WTC11 (cell line): ENCODE data around the gene RNF38. TPM values are rescaled to one million over a fixed set of nuclear protein-coding genes. Genes with fewer than 3 reads are reported as not detected.
A peak's percentile ranks its signal among the peaks of the same experiment; 100 is the strongest.
"Not testable (repeated sequence)": the region's sequence is repeated elsewhere in the genome, so short reads cannot be mapped to it uniquely, and the experiment has no call there.

Experiments used
- ATAC-seq: fragments of 200-7000 bp; cut with Tn5 transposase; 2 replicates; pipeline ENCODE4 v1.10.0; 2021; ENCODE audit warnings: mild to moderate bottlenecking, moderate library complexity
- CTCF ChIA-PET: fragments of 300-600 bp; sonication (Branson Sonifier 250); formaldehyde crosslinking; loops from one replicate; lab custom pipeline; 2021; ENCODE audit warnings: antibody characterized with exemption; lab: Charles Lee
- POLR2A ChIA-PET: fragments of 350-600 bp; sonication (Branson Sonifier 250); formaldehyde crosslinking; loops from one replicate; lab custom pipeline; 2021; ENCODE audit warnings: antibody characterized with exemption; lab: Charles Lee
- DNase-seq: peaks from one replicate; pipeline ENCODE4 v3.0.0; 2021; ENCODE audit warnings: low spot score
- H3K27ac Mint-ChIP-seq: 2 replicates; pipeline ENCODE4 v1.8.0; 2021; ENCODE audit warnings: mixed read lengths
- H3K27me3 Mint-ChIP-seq: 2 replicates; pipeline ENCODE4 v1.8.0; 2021; ENCODE audit warnings: low read depth, mild to moderate bottlenecking, moderate library complexity, mixed read lengths
- H3K36me3 Mint-ChIP-seq: 2 replicates; pipeline ENCODE4 v1.8.0; 2021; ENCODE audit warnings: mixed read lengths
- H3K4me1 Mint-ChIP-seq: 2 replicates; pipeline ENCODE4 v1.8.0; 2022; ENCODE audit warnings: mixed read lengths
- H3K4me3 Mint-ChIP-seq: 2 replicates; pipeline ENCODE4 v1.8.0; 2021; ENCODE audit warnings: mild to moderate bottlenecking, moderate library complexity, mixed read lengths
- H3K9me3 Mint-ChIP-seq: 2 replicates; pipeline ENCODE4 v1.8.0; 2021; ENCODE audit warnings: mixed read lengths
- CREM ChIP-seq: sonication (generic); formaldehyde crosslinking; IDR thresholded peaks from 2 replicates; pipeline ENCODE4 v1.8.1; 2022; ENCODE audit warnings: mild to moderate bottlenecking, missing genetic modification reagents, moderate library complexity
- JAZF1 ChIP-seq: fragments of 250-450 bp; sonication (Bioruptor Pico); IDR thresholded peaks from 2 replicates; pipeline ENCODE4 v1.9.0; 2021; ENCODE audit warnings: moderate library complexity, mild to moderate bottlenecking, inconsistent platforms
- SOX15 ChIP-seq: fragments of 250-450 bp; sonication (Bioruptor Pico); IDR thresholded peaks from 2 replicates; pipeline ENCODE4 v1.9.0; 2021; ENCODE audit warnings: mild to moderate bottlenecking
- TCF7 ChIP-seq: sonication (generic); formaldehyde crosslinking; IDR thresholded peaks from 2 replicates; pipeline ENCODE4 v1.8.0; 2022; ENCODE audit warnings: mild to moderate bottlenecking, low read depth, missing genetic modification reagents, moderate library complexity
- ZNF121 ChIP-seq: sonication (generic); formaldehyde crosslinking; IDR thresholded peaks from 2 replicates; pipeline ENCODE4 v1.8.0; 2023; ENCODE audit warnings: missing genetic modification reagents
- ZNF138 ChIP-seq: sonication (generic); formaldehyde crosslinking; conservative IDR thresholded peaks from 2 replicates; pipeline ENCODE4 v1.8.1; 2022; ENCODE audit warnings: mild to moderate bottlenecking, moderate library complexity, missing genetic modification reagents
- ZNF232 ChIP-seq: sonication (generic); formaldehyde crosslinking; IDR thresholded peaks from 2 replicates; pipeline ENCODE4 v1.8.0; 2022; ENCODE audit warnings: mild to moderate bottlenecking, missing genetic modification reagents
- total RNA-seq: library from RNA; stranded (reverse); gene quantifications from 3 replicates; pipeline ENCODE4 v1.2.3, GENCODE V29; 2021
- TF ChIP-seq, protein P1 (sequence below): sonication (generic); formaldehyde crosslinking; IDR thresholded peaks from 2 replicates; pipeline ENCODE4 v1.8.0; 2022; ENCODE audit warnings: missing genetic modification reagents
- TF ChIP-seq, protein P2 (sequence below): sonication (generic); formaldehyde crosslinking; IDR thresholded peaks from 2 replicates; pipeline ENCODE4 v1.8.1; 2023; ENCODE audit warnings: mild to moderate bottlenecking, missing genetic modification reagents, borderline replicate concordance
- TF ChIP-seq, protein P3 (sequence below): sonication (generic); formaldehyde crosslinking; IDR thresholded peaks from 2 replicates; pipeline ENCODE4 v1.8.1; 2022; ENCODE audit warnings: mild to moderate bottlenecking, missing genetic modification reagents, moderate library complexity, borderline replicate concordance
- TF ChIP-seq, protein P4 (sequence below): sonication (generic); formaldehyde crosslinking; conservative IDR thresholded peaks from 2 replicates; pipeline ENCODE4 v1.8.1; 2023; ENCODE audit warnings: mild to moderate bottlenecking, low read depth, missing genetic modification reagents, moderate library complexity

Gene RNF38
- total RNA-seq, 1 experiment from 2014 or later: 56.4 TPM

DNA sequence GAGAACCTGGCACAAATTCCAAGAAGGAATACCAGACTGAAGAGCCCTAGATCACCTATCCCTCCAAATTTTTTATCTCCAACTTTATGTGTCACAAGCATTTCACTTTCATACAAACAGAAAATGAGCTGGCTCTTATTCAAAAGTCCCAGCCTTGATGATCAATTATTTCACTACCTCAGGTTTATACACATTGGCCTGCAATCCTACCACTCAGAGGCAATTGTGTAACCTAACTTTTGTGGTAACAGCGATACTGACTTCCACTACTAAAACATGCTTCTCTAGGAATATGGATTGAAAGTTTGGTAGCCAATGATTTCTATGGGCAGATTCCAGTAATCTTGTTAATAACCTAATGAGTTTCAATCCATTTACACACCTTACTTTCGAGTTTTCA, 10.5 kb downstream of the RNF38 start (continued):
- TF ChIP-seq, protein P1, sequence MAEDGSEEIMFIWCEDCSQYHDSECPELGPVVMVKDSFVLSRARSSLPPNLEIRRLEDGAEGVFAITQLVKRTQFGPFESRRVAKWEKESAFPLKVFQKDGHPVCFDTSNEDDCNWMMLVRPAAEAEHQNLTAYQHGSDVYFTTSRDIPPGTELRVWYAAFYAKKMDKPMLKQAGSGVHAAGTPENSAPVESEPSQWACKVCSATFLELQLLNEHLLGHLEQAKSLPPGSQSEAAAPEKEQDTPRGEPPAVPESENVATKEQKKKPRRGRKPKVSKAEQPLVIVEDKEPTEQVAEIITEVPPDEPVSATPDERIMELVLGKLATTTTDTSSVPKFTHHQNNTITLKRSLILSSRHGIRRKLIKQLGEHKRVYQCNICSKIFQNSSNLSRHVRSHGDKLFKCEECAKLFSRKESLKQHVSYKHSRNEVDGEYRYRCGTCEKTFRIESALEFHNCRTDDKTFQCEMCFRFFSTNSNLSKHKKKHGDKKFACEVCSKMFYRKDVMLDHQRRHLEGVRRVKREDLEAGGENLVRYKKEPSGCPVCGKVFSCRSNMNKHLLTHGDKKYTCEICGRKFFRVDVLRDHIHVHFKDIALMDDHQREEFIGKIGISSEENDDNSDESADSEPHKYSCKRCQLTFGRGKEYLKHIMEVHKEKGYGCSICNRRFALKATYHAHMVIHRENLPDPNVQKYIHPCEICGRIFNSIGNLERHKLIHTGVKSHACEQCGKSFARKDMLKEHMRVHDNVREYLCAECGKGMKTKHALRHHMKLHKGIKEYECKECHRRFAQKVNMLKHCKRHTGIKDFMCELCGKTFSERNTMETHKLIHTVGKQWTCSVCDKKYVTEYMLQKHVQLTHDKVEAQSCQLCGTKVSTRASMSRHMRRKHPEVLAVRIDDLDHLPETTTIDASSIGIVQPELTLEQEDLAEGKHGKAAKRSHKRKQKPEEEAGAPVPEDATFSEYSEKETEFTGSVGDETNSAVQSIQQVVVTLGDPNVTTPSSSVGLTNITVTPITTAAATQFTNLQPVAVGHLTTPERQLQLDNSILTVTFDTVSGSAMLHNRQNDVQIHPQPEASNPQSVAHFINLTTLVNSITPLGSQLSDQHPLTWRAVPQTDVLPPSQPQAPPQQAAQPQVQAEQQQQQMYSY (CRISPR knock-in tag): no peak
- TF ChIP-seq, protein P2, sequence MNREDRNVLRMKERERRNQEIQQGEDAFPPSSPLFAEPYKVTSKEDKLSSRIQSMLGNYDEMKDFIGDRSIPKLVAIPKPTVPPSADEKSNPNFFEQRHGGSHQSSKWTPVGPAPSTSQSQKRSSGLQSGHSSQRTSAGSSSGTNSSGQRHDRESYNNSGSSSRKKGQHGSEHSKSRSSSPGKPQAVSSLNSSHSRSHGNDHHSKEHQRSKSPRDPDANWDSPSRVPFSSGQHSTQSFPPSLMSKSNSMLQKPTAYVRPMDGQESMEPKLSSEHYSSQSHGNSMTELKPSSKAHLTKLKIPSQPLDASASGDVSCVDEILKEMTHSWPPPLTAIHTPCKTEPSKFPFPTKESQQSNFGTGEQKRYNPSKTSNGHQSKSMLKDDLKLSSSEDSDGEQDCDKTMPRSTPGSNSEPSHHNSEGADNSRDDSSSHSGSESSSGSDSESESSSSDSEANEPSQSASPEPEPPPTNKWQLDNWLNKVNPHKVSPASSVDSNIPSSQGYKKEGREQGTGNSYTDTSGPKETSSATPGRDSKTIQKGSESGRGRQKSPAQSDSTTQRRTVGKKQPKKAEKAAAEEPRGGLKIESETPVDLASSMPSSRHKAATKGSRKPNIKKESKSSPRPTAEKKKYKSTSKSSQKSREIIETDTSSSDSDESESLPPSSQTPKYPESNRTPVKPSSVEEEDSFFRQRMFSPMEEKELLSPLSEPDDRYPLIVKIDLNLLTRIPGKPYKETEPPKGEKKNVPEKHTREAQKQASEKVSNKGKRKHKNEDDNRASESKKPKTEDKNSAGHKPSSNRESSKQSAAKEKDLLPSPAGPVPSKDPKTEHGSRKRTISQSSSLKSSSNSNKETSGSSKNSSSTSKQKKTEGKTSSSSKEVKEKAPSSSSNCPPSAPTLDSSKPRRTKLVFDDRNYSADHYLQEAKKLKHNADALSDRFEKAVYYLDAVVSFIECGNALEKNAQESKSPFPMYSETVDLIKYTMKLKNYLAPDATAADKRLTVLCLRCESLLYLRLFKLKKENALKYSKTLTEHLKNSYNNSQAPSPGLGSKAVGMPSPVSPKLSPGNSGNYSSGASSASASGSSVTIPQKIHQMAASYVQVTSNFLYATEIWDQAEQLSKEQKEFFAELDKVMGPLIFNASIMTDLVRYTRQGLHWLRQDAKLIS (CRISPR knock-in tag): no peak
- TF ChIP-seq TCF7 (CRISPR knock-in tag) (no peak), JAZF1 (CRISPR knock-in tag) (no peak), SOX15 (CRISPR knock-in tag) (no peak), CREM (CRISPR knock-in tag) (no peak), ZNF138 (CRISPR knock-in tag) (no peak), ZNF232 (no peak)
- TF ChIP-seq, protein P3, sequence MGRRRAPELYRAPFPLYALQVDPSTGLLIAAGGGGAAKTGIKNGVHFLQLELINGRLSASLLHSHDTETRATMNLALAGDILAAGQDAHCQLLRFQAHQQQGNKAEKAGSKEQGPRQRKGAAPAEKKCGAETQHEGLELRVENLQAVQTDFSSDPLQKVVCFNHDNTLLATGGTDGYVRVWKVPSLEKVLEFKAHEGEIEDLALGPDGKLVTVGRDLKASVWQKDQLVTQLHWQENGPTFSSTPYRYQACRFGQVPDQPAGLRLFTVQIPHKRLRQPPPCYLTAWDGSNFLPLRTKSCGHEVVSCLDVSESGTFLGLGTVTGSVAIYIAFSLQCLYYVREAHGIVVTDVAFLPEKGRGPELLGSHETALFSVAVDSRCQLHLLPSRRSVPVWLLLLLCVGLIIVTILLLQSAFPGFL (CRISPR knock-in tag): no peak

DNA sequence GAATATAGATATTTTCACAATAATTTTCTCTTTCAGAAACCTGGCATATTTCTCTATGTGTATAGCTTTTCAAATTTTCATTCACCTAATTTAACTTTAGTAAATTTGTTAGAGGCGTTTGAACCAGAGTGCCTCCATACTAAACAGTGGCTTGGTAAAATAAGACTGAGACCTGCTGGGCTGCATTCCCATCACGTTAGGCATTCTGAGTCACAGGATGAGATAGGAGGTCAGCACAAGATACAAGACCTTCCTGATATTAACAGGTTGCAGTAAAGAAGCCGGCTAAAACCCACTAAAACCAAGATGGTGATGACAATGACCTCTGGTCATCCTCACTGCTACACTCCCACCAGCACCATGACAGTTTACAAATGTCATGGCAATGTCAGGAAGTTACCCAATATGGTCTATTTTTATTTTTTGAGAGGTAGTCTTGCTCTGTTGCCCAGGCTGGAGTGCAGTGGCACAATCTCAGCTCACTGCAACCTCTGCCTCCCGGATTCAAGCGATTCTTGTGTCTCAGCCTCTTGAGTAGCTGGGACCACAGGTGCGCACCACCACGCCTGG, 13.6 kb downstream of the RNF38 start:
- CTCF ChIA-PET, H3K9me3 Mint-ChIP-seq, H3K27ac Mint-ChIP-seq, H3K36me3 Mint-ChIP-seq, H3K4me3 Mint-ChIP-seq, ATAC-seq, POLR2A ChIA-PET, DNase-seq, H3K27me3 Mint-ChIP-seq: not testable (repeated sequence)
- peaks cover 86% of the 10 kb centered on the region for H3K4me1 Mint-ChIP-seq
- peak; percentile 54 for TF ChIP-seq ZNF121 (CRISPR knock-in tag)

DNA sequence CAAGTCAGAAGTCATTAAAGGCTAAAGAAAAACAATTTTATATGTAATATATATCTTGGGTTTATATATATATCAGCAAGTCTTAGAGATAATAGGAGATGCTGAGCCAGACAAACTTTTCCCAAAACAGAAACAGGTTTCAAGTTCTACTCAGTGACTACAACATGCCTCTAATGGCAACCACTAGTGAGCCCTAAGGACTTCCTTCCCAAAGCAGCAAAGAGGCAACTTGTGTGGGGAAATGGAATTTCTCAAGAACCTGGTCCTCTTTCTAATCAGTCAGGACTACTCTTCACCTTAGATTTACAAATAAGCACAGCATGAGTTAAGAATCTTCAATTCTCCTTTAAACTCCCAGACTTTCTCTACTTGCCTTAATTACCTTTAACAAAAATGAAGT, 17.6 kb downstream of the RNF38 start:
- no peak for DNase-seq
- TF ChIP-seq, protein P4, sequence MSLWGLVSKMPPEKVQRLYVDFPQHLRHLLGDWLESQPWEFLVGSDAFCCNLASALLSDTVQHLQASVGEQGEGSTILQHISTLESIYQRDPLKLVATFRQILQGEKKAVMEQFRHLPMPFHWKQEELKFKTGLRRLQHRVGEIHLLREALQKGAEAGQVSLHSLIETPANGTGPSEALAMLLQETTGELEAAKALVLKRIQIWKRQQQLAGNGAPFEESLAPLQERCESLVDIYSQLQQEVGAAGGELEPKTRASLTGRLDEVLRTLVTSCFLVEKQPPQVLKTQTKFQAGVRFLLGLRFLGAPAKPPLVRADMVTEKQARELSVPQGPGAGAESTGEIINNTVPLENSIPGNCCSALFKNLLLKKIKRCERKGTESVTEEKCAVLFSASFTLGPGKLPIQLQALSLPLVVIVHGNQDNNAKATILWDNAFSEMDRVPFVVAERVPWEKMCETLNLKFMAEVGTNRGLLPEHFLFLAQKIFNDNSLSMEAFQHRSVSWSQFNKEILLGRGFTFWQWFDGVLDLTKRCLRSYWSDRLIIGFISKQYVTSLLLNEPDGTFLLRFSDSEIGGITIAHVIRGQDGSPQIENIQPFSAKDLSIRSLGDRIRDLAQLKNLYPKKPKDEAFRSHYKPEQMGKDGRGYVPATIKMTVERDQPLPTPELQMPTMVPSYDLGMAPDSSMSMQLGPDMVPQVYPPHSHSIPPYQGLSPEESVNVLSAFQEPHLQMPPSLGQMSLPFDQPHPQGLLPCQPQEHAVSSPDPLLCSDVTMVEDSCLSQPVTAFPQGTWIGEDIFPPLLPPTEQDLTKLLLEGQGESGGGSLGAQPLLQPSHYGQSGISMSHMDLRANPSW (CRISPR knock-in tag): no peak
- TF ChIP-seq, all 79 proteins: peak for 0
- peaks cover 68% of the 10 kb centered on the region for H3K4me1 Mint-ChIP-seq
- peak overlapping the region; percentile 77 for H3K27ac Mint-ChIP-seq
- no peaks in the 10 kb centered on the region for H3K27me3 Mint-ChIP-seq
- peak; percentile 90 for ATAC-seq
- peak overlapping the region; percentile 22; the same call in 1 of the 2 replicates for H3K4me3 Mint-ChIP-seq
- ChIA-PET POLR2A (no interaction called here), CTCF (no interaction called here)
- H3K9me3 Mint-ChIP-seq: no peaks in the 10 kb centered on the region
- 0 out of 2 replicates have a peak, but pooled peaks cover 2% of the 10 kb centered on the region for H3K36me3 Mint-ChIP-seq
